GM19193 (cell line): Measurements from ENCODE around the gene FCGR3B.
"Not testable (repeated sequence)": the region's sequence is repeated elsewhere in the genome, so short reads cannot be mapped to it uniquely, and the experiment has no call there.

Source experiments
- POLR2A ChIP-seq: IDR thresholded peaks from 4 replicates; pipeline ENCODE4 v1.6.1; 2011; ENCODE audit not compliant: insufficient read depth, insufficient read length; ENCODE audit errors: extremely low read depth

The FCGR3B gene

GRCh38 chr1:161631076-161631475 is at the start of gene FCGR3B:
Gene FCGR3B (minus strand): TSS chr1:161631176. CDS start chr1:161631094, 82 bp downstream.
- no peak for TF ChIP-seq POLR2A

- no peak for TF ChIP-seq POLR2A
Measured at GRCh38 chr1:161678500-161678899, 47.5 kb upstream of the FCGR3B start.

- TF ChIP-seq POLR2A, result no peak
Measured at GRCh38 chr1:161676958-161677689, 46.1 kb upstream of the FCGR3B start.

GRCh38 chr1:161676441-161676840 is 45.5 kb upstream of the FCGR3B start:
- no peak for TF ChIP-seq POLR2A

GRCh38 chr1:161662684-161663339 is 31.8 kb upstream of the FCGR3B start, which contains the start of gene FCGR2B:
Gene FCGR2B (plus strand): TSS chr1:161663143. CDS start chr1:161663242, 99 bp downstream.
- TF ChIP-seq POLR2A, result not testable (repeated sequence)

- TF ChIP-seq POLR2A, result peak; percentile 40
Measured at GRCh38 chr1:161612322-161613141, 18.4 kb downstream of the FCGR3B start.
